ENCODE data around the gene WASF3.

WASF3 gene

GRCh38 chr13:26673890-26674289 lies 116.4 kb downstream of the WASF3 start:
- no peaks in the 10 kb centered on the region for H3K27me3 ChIP-seq (ENCODE audit: control insufficient read depth, insufficient read depth, low read length)
- H3K36me3 ChIP-seq (ENCODE audit: control insufficient read depth, insufficient read depth, low read length), result no peaks in the 10 kb centered on the region
- no peaks in the 10 kb centered on the region for H3K4me1 ChIP-seq (ENCODE audit: control insufficient read depth, insufficient read depth, low read length)
- no peaks in the 10 kb centered on the region for H3K9me3 ChIP-seq (ENCODE audit: control insufficient read depth, insufficient read depth, low read length)
- no peak overlapping the region for H3K9ac ChIP-seq (ENCODE audit: low read depth, low read length)
- no peak overlapping the region for H3K4me3 ChIP-seq (ENCODE audit: low read depth, low read length)

- no peaks in the 10 kb centered on the region for H3K27me3 ChIP-seq (ENCODE audit: control insufficient read depth, insufficient read depth, low read length)
- H3K36me3 ChIP-seq (ENCODE audit: control insufficient read depth, insufficient read depth, low read length), result no peaks in the 10 kb centered on the region
- H3K4me1 ChIP-seq (ENCODE audit: control insufficient read depth, insufficient read depth, low read length), result peaks cover 12% of the 10 kb centered on the region
- no peak overlapping the region for H3K9ac ChIP-seq (ENCODE audit: low read depth, low read length)
- H3K9me3 ChIP-seq (ENCODE audit: control insufficient read depth, insufficient read depth, low read length), result no peaks in the 10 kb centered on the region
- no peak overlapping the region for H3K4me3 ChIP-seq (ENCODE audit: low read depth, low read length)
These were observed 119.7 kb downstream of the WASF3 start for GRCh38 chr13:26677156-26677555.

GRCh38 chr13:26678330-26678729 lies 120.8 kb downstream of the WASF3 start:
- peaks cover 12% of the 10 kb centered on the region for H3K4me1 ChIP-seq (ENCODE audit: control insufficient read depth, insufficient read depth, low read length)
- no peak overlapping the region for H3K4me3 ChIP-seq (ENCODE audit: low read depth, low read length)
- H3K9me3 ChIP-seq (ENCODE audit: control insufficient read depth, insufficient read depth, low read length), result no peaks in the 10 kb centered on the region
- no peaks in the 10 kb centered on the region for H3K27me3 ChIP-seq (ENCODE audit: control insufficient read depth, insufficient read depth, low read length)
- H3K9ac ChIP-seq (ENCODE audit: low read depth, low read length), result no peak overlapping the region
- H3K36me3 ChIP-seq (ENCODE audit: control insufficient read depth, insufficient read depth, low read length), result peaks cover 3% of the 10 kb centered on the region

GRCh38 chr13:26678796-26679195 lies 121.3 kb downstream of the WASF3 start:
- Histone ChIP-seq H3K4me3 (ENCODE audit: low read depth, low read length) (no peak overlapping the region), H3K36me3 (ENCODE audit: control insufficient read depth, insufficient read depth, low read length) (peaks cover 3% of the 10 kb centered on the region), H3K4me1 (ENCODE audit: control insufficient read depth, insufficient read depth, low read length) (peaks cover 12% of the 10 kb centered on the region)

GRCh38 chr13:26679411-26680122 lies 122.1 kb downstream of the WASF3 start:
- H3K9ac ChIP-seq (ENCODE audit: low read depth, low read length), result no peak overlapping the region
- no peaks in the 10 kb centered on the region for H3K27me3 ChIP-seq (ENCODE audit: control insufficient read depth, insufficient read depth, low read length)
- peaks cover 12% of the 10 kb centered on the region for H3K4me1 ChIP-seq (ENCODE audit: control insufficient read depth, insufficient read depth, low read length)
- no peak overlapping the region for H3K4me3 ChIP-seq (ENCODE audit: low read depth, low read length)
- no peaks in the 10 kb centered on the region for H3K9me3 ChIP-seq (ENCODE audit: control insufficient read depth, insufficient read depth, low read length)
- peaks cover 3% of the 10 kb centered on the region for H3K36me3 ChIP-seq (ENCODE audit: control insufficient read depth, insufficient read depth, low read length)

More at GRCh38 chr13:26678796-26679195, 121.3 kb downstream of the WASF3 start:
- H3K9me3 ChIP-seq (ENCODE audit: control insufficient read depth, insufficient read depth, low read length), result no peaks in the 10 kb centered on the region
- H3K27me3 ChIP-seq (ENCODE audit: control insufficient read depth, insufficient read depth, low read length), result no peaks in the 10 kb centered on the region
- no peak overlapping the region for H3K9ac ChIP-seq (ENCODE audit: low read depth, low read length)

GRCh38 chr13:26680123-26680450 lies 122.6 kb downstream of the WASF3 start:
- Histone ChIP-seq H3K9me3 (ENCODE audit: control insufficient read depth, insufficient read depth, low read length) (no peaks in the 10 kb centered on the region), H3K27me3 (ENCODE audit: control insufficient read depth, insufficient read depth, low read length) (no peaks in the 10 kb centered on the region), H3K36me3 (ENCODE audit: control insufficient read depth, insufficient read depth, low read length) (peaks cover 3% of the 10 kb centered on the region), H3K4me3 (ENCODE audit: low read depth, low read length) (no peak overlapping the region), H3K4me1 (ENCODE audit: control insufficient read depth, insufficient read depth, low read length) (peaks cover 12% of the 10 kb centered on the region), H3K9ac (ENCODE audit: low read depth, low read length) (no peak overlapping the region)

- Histone ChIP-seq H3K4me1 (ENCODE audit: control insufficient read depth, insufficient read depth, low read length) (peaks cover 12% of the 10 kb centered on the region), H3K9ac (ENCODE audit: low read depth, low read length) (no peak overlapping the region), H3K27me3 (ENCODE audit: control insufficient read depth, insufficient read depth, low read length) (no peaks in the 10 kb centered on the region), H3K4me3 (ENCODE audit: low read depth, low read length) (no peak overlapping the region), H3K36me3 (ENCODE audit: control insufficient read depth, insufficient read depth, low read length) (peaks cover 3% of the 10 kb centered on the region), H3K9me3 (ENCODE audit: control insufficient read depth, insufficient read depth, low read length) (no peaks in the 10 kb centered on the region)
These were observed 123.1 kb downstream of the WASF3 start for GRCh38 chr13:26680572-26680971.

- peaks cover 3% of the 10 kb centered on the region for H3K36me3 ChIP-seq (ENCODE audit: control insufficient read depth, insufficient read depth, low read length)
- H3K4me3 ChIP-seq (ENCODE audit: low read depth, low read length), result no peak overlapping the region
- no peaks in the 10 kb centered on the region for H3K27me3 ChIP-seq (ENCODE audit: control insufficient read depth, insufficient read depth, low read length)
- H3K9me3 ChIP-seq (ENCODE audit: control insufficient read depth, insufficient read depth, low read length), result no peaks in the 10 kb centered on the region
- no peak overlapping the region for H3K9ac ChIP-seq (ENCODE audit: low read depth, low read length)
- peaks cover 12% of the 10 kb centered on the region for H3K4me1 ChIP-seq (ENCODE audit: control insufficient read depth, insufficient read depth, low read length)
These were observed 123.6 kb downstream of the WASF3 start for GRCh38 chr13:26681036-26681435.

- Histone ChIP-seq H3K9me3 (ENCODE audit: control insufficient read depth, insufficient read depth, low read length) (no peaks in the 10 kb centered on the region), H3K9ac (ENCODE audit: low read depth, low read length) (no peak overlapping the region), H3K36me3 (ENCODE audit: control insufficient read depth, insufficient read depth, low read length) (peaks cover 3% of the 10 kb centered on the region), H3K4me1 (ENCODE audit: control insufficient read depth, insufficient read depth, low read length) (peaks cover 12% of the 10 kb centered on the region), H3K27me3 (ENCODE audit: control insufficient read depth, insufficient read depth, low read length) (no peaks in the 10 kb centered on the region), H3K4me3 (ENCODE audit: low read depth, low read length) (no peak overlapping the region)
These were observed 125.1 kb downstream of the WASF3 start for GRCh38 chr13:26682606-26683005.

- Histone ChIP-seq H3K4me1 (ENCODE audit: control insufficient read depth, insufficient read depth, low read length) (no peaks in the 10 kb centered on the region), H3K4me3 (ENCODE audit: low read depth, low read length) (no peak overlapping the region), H3K9me3 (ENCODE audit: control insufficient read depth, insufficient read depth, low read length) (no peaks in the 10 kb centered on the region), H3K36me3 (ENCODE audit: control insufficient read depth, insufficient read depth, low read length) (peaks cover 6% of the 10 kb centered on the region), H3K9ac (ENCODE audit: low read depth, low read length) (no peak overlapping the region), H3K27me3 (ENCODE audit: control insufficient read depth, insufficient read depth, low read length) (no peaks in the 10 kb centered on the region)
These were observed 128.1 kb downstream of the WASF3 start for GRCh38 chr13:26685606-26686005.

- Histone ChIP-seq H3K36me3 (ENCODE audit: control insufficient read depth, insufficient read depth, low read length) (peaks cover 6% of the 10 kb centered on the region), H3K9me3 (ENCODE audit: control insufficient read depth, insufficient read depth, low read length) (no peaks in the 10 kb centered on the region), H3K9ac (ENCODE audit: low read depth, low read length) (no peak overlapping the region), H3K4me3 (ENCODE audit: low read depth, low read length) (no peak overlapping the region), H3K4me1 (ENCODE audit: control insufficient read depth, insufficient read depth, low read length) (no peaks in the 10 kb centered on the region), H3K27me3 (ENCODE audit: control insufficient read depth, insufficient read depth, low read length) (no peaks in the 10 kb centered on the region)
These were observed 128.8 kb downstream of the WASF3 start for GRCh38 chr13:26686285-26686684.

GRCh38 chr13:26688286-26688685 lies 130.8 kb downstream of the WASF3 start:
- H3K9me3 ChIP-seq (ENCODE audit: control insufficient read depth, insufficient read depth, low read length), result no peaks in the 10 kb centered on the region
- H3K4me1 ChIP-seq (ENCODE audit: control insufficient read depth, insufficient read depth, low read length), result no peaks in the 10 kb centered on the region
- no peaks in the 10 kb centered on the region for H3K27me3 ChIP-seq (ENCODE audit: control insufficient read depth, insufficient read depth, low read length)
- H3K9ac ChIP-seq (ENCODE audit: low read depth, low read length), result no peak overlapping the region
- H3K4me3 ChIP-seq (ENCODE audit: low read depth, low read length), result no peak overlapping the region
- peaks cover 3% of the 10 kb centered on the region for H3K36me3 ChIP-seq (ENCODE audit: control insufficient read depth, insufficient read depth, low read length)
